ENCODE measurements around the gene MAML3.

Gene MAML3

DNA sequence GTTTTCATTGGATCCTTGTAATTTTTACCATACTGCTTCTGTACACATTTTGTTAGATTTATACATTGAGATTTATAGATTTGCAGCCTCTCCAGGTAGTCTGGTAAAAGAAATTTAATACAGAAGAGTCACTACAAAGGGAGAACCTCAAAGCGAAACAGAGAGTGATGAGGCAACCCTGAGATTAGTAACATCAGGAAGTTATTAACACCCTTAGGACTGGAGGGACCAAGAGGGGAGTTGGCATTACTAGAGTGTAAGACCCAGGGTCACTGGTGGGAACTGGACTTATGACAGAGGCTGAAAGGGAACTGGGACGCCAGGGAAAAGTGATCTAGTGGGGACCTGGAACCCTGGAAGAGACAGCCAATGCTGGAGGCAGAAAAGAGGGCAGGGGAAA lies 20.6 kb upstream of the MAML3 start:
- Histone ChIP-seq H3K36me3 (ENCODE audit: control insufficient read depth in 1 of 2, insufficient read depth in 2 of 2, low read depth in 1 of 2, low read length in 2 of 2) (no peaks in the 10 kb centered on the region), H2BK12ac (ENCODE audit: low read length in 2 of 2) (no peak overlapping the region), H4K91ac (ENCODE audit: low read length) (no peak overlapping the region), H3K4me3 (ENCODE audit: insufficient read depth in 1 of 2, low read depth in 1 of 2, low read length in 2 of 2) (no peak overlapping the region), H3K4me2 (ENCODE audit: low read length, poor library complexity, severe bottlenecking) (no peak overlapping the region), H3K4me1 (ENCODE audit: control insufficient read depth, insufficient read depth, low read depth, low read length) (no peaks in the 10 kb centered on the region), H2BK120ac (ENCODE audit: low read depth, low read length) (no peak overlapping the region), H3K9ac (ENCODE audit: low read length) (no peak overlapping the region), H2AK5ac (ENCODE audit: low read length, severe bottlenecking) (no peak overlapping the region), H3K4ac (ENCODE audit: low read depth in 1 of 2, low read length in 2 of 2) (no peak overlapping the region), H2BK15ac (ENCODE audit: low read depth, poor library complexity, severe bottlenecking) (no peak overlapping the region), H3K23ac (ENCODE audit: low read length in 2 of 2) (no peak overlapping the region), H3K27ac (ENCODE audit: low read length, poor library complexity, severe bottlenecking) (no peak overlapping the region), H3K27me3 (ENCODE audit: control insufficient read depth in 1 of 2, insufficient read depth in 1 of 2, low read length in 2 of 2) (no peaks in the 10 kb centered on the region), H3K14ac (ENCODE audit: low read length in 2 of 2) (no peak overlapping the region), H2BK5ac (ENCODE audit: low read depth, low read length, poor library complexity, severe bottlenecking) (no peak overlapping the region), H3K9me3 (ENCODE audit: control insufficient read depth, low read length) (no peaks in the 10 kb centered on the region), H2AFZ (ENCODE audit: low read depth, low read length) (no peak overlapping the region), H3K79me1 (replicated peaks; ENCODE audit: low read length, poor library complexity, severe bottlenecking) (no peaks in the 10 kb centered on the region), H4K8ac (ENCODE audit: low read length) (no peak overlapping the region), H3K18ac (ENCODE audit: low read depth in 1 of 2, low read length in 2 of 2) (no peak overlapping the region)
- WGBS: 100% methylated on average over 2 of the region's 2 CpGs
- no peak for DNase-seq

DNA sequence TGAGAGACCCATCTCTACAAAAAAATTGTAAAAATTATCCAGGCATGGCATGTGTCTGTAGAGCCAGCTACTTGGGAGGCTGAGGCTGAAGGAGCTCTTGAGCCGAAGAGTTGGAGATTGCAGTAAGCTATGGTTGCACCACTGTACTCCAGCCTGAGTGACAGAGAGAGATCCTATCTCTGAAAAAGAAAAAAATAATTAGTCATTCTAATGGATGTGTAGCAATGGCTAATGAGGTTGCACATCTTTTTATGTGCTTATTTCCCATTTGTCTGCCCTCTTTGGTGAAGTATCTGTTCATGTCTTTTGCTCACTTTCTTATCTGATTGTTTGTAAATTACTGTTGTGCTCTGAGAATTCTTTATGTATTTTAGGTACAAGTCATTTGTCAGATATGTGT lies 19.0 kb upstream of the MAML3 start:
- Histone ChIP-seq H3K9ac (ENCODE audit: low read length) (no peak overlapping the region), H2BK5ac (ENCODE audit: low read depth, low read length, poor library complexity, severe bottlenecking) (no peak overlapping the region), H3K27me3 (ENCODE audit: control insufficient read depth in 1 of 2, insufficient read depth in 1 of 2, low read length in 2 of 2) (no peaks in the 10 kb centered on the region), H3K4me3 (ENCODE audit: insufficient read depth in 1 of 2, low read depth in 1 of 2, low read length in 2 of 2) (no peak overlapping the region), H3K79me1 (replicated peaks; ENCODE audit: low read length, poor library complexity, severe bottlenecking) (no peaks in the 10 kb centered on the region), H4K91ac (ENCODE audit: low read length) (no peak overlapping the region), H2AK5ac (ENCODE audit: low read length, severe bottlenecking) (no peak overlapping the region), H3K4me1 (ENCODE audit: control insufficient read depth, insufficient read depth, low read depth, low read length) (no peaks in the 10 kb centered on the region), H2AFZ (ENCODE audit: low read depth, low read length) (no peak overlapping the region), H3K9me3 (ENCODE audit: control insufficient read depth, low read length) (no peaks in the 10 kb centered on the region), H3K23ac (ENCODE audit: low read length in 2 of 2) (no peak overlapping the region), H3K36me3 (ENCODE audit: control insufficient read depth in 1 of 2, insufficient read depth in 2 of 2, low read depth in 1 of 2, low read length in 2 of 2) (no peaks in the 10 kb centered on the region), H3K27ac (ENCODE audit: low read length, poor library complexity, severe bottlenecking) (no peak overlapping the region), H2BK12ac (ENCODE audit: low read length in 2 of 2) (no peak overlapping the region), H4K8ac (ENCODE audit: low read length) (no peak overlapping the region), H3K4me2 (ENCODE audit: low read length, poor library complexity, severe bottlenecking) (no peak overlapping the region), H2BK120ac (ENCODE audit: low read depth, low read length) (no peak overlapping the region), H3K18ac (ENCODE audit: low read depth in 1 of 2, low read length in 2 of 2) (no peak overlapping the region), H3K4ac (ENCODE audit: low read depth in 1 of 2, low read length in 2 of 2) (no peak overlapping the region), H3K14ac (ENCODE audit: low read length in 2 of 2) (no peak overlapping the region), H2BK15ac (ENCODE audit: low read depth, poor library complexity, severe bottlenecking) (no peak overlapping the region)
- 87% methylated on average over 1 of the region's 1 CpG for WGBS
- peak; percentile 23 for DNase-seq

GRCh38 chr4:140170299-140170698 lies 16.3 kb upstream of the MAML3 start:
- H2BK5ac ChIP-seq (ENCODE audit: low read depth, low read length, poor library complexity, severe bottlenecking): no peak overlapping the region
- H3K79me1 ChIP-seq (replicated peaks; ENCODE audit: low read length, poor library complexity, severe bottlenecking): no peaks in the 10 kb centered on the region
- H3K14ac ChIP-seq (ENCODE audit: low read length in 2 of 2): no peak overlapping the region
- 100% methylated on average over 1 of the region's 4 CpGs for WGBS
- no peak overlapping the region for H2BK12ac ChIP-seq (ENCODE audit: low read length in 2 of 2)
- no peak for DNase-seq
- no peak overlapping the region for H3K9ac ChIP-seq (ENCODE audit: low read length)
- no peaks in the 10 kb centered on the region for H3K4me1 ChIP-seq (ENCODE audit: control insufficient read depth, insufficient read depth, low read depth, low read length)
- no peak overlapping the region for H3K23ac ChIP-seq (ENCODE audit: low read length in 2 of 2)
- H2AFZ ChIP-seq (ENCODE audit: low read depth, low read length): no peak overlapping the region
- H2BK120ac ChIP-seq (ENCODE audit: low read depth, low read length): no peak overlapping the region
- H3K18ac ChIP-seq (ENCODE audit: low read depth in 1 of 2, low read length in 2 of 2): no peak overlapping the region
- no peak overlapping the region for H4K91ac ChIP-seq (ENCODE audit: low read length)
- H3K9me3 ChIP-seq (ENCODE audit: control insufficient read depth, low read length): no peaks in the 10 kb centered on the region
- no peak overlapping the region for H3K27ac ChIP-seq (ENCODE audit: low read length, poor library complexity, severe bottlenecking)
- H4K8ac ChIP-seq (ENCODE audit: low read length): no peak overlapping the region
- H3K4me2 ChIP-seq (ENCODE audit: low read length, poor library complexity, severe bottlenecking): no peak overlapping the region
- no peaks in the 10 kb centered on the region for H3K27me3 ChIP-seq (ENCODE audit: control insufficient read depth in 1 of 2, insufficient read depth in 1 of 2, low read length in 2 of 2)
- no peak overlapping the region for H2AK5ac ChIP-seq (ENCODE audit: low read length, severe bottlenecking)
- no peak overlapping the region for H3K4ac ChIP-seq (ENCODE audit: low read depth in 1 of 2, low read length in 2 of 2)
- H2BK15ac ChIP-seq (ENCODE audit: low read depth, poor library complexity, severe bottlenecking): no peak overlapping the region
- H3K36me3 ChIP-seq (ENCODE audit: control insufficient read depth in 1 of 2, insufficient read depth in 2 of 2, low read depth in 1 of 2, low read length in 2 of 2): no peaks in the 10 kb centered on the region
- H3K4me3 ChIP-seq (ENCODE audit: insufficient read depth in 1 of 2, low read depth in 1 of 2, low read length in 2 of 2): no peak overlapping the region

GRCh38 chr4:140168936-140169335 lies 15.0 kb upstream of the MAML3 start:
- Histone ChIP-seq H3K4me1 (ENCODE audit: control insufficient read depth, insufficient read depth, low read depth, low read length) (no peaks in the 10 kb centered on the region), H2BK12ac (ENCODE audit: low read length in 2 of 2) (no peak overlapping the region), H2BK120ac (ENCODE audit: low read depth, low read length) (no peak overlapping the region), H3K4ac (ENCODE audit: low read depth in 1 of 2, low read length in 2 of 2) (no peak overlapping the region), H2AK5ac (ENCODE audit: low read length, severe bottlenecking) (no peak overlapping the region), H3K27me3 (ENCODE audit: control insufficient read depth in 1 of 2, insufficient read depth in 1 of 2, low read length in 2 of 2) (no peaks in the 10 kb centered on the region), H2BK15ac (ENCODE audit: low read depth, poor library complexity, severe bottlenecking) (no peak overlapping the region), H2AFZ (ENCODE audit: low read depth, low read length) (no peak overlapping the region), H3K18ac (ENCODE audit: low read depth in 1 of 2, low read length in 2 of 2) (no peak overlapping the region), H3K9ac (ENCODE audit: low read length) (no peak overlapping the region), H4K91ac (ENCODE audit: low read length) (no peak overlapping the region), H3K14ac (ENCODE audit: low read length in 2 of 2) (no peak overlapping the region), H4K8ac (ENCODE audit: low read length) (no peak overlapping the region), H3K23ac (ENCODE audit: low read length in 2 of 2) (no peak overlapping the region), H3K9me3 (ENCODE audit: control insufficient read depth, low read length) (no peaks in the 10 kb centered on the region), H3K4me2 (ENCODE audit: low read length, poor library complexity, severe bottlenecking) (no peak overlapping the region), H3K4me3 (ENCODE audit: insufficient read depth in 1 of 2, low read depth in 1 of 2, low read length in 2 of 2) (no peak overlapping the region), H3K79me1 (replicated peaks; ENCODE audit: low read length, poor library complexity, severe bottlenecking) (no peaks in the 10 kb centered on the region), H2BK5ac (ENCODE audit: low read depth, low read length, poor library complexity, severe bottlenecking) (no peak overlapping the region), H3K27ac (ENCODE audit: low read length, poor library complexity, severe bottlenecking) (no peak overlapping the region), H3K36me3 (ENCODE audit: control insufficient read depth in 1 of 2, insufficient read depth in 2 of 2, low read depth in 1 of 2, low read length in 2 of 2) (no peaks in the 10 kb centered on the region)
- 95% methylated on average over 5 of the region's 5 CpGs for WGBS
- DNase-seq: no peak

Measured in mesenchymal stem cell (in vitro differentiated cells and primary cell).